Measurements from ENCODE around the gene ITPR2. TPM values are rescaled to one million over a fixed set of nuclear protein-coding genes. Genes with fewer than 3 reads are reported as not detected.
"Not testable (repeated sequence)": the region's sequence is repeated elsewhere in the genome, so short reads cannot be mapped to it uniquely, and the experiment has no call there.

Gene ITPR2
- total RNA-seq, 4 donors from 2014 or later, result 32.6 to 49.8 (median 39.9) TPM

DNA sequence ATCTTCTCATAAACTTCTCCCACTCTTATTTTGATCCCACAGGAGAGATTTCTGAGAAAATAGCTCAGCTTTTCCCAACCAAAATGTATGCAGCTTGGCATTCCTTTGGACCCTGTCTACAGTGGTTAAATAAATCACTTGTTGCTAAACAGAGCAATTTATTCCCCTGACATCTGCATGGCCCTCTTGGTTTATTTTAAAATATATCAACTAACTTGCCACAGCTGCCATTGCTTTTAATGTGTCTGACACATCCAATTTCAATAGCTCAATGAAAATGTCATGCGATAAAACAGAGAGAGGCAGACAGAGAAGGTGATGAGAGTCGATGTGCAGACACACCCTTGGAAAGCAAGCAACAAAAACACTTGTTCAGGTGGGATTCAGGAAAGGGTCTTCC is 509.3 kb downstream of the ITPR2 start:
- H3K9me3 ChIP-seq, result no peaks in the 10 kb centered on the region
- H3K27ac ChIP-seq, result no peak overlapping the region
- no peaks in the 10 kb centered on the region for H3K36me3 ChIP-seq
- no peak overlapping the region for H3K4me3 ChIP-seq
- TF ChIP-seq, protein P1, sequence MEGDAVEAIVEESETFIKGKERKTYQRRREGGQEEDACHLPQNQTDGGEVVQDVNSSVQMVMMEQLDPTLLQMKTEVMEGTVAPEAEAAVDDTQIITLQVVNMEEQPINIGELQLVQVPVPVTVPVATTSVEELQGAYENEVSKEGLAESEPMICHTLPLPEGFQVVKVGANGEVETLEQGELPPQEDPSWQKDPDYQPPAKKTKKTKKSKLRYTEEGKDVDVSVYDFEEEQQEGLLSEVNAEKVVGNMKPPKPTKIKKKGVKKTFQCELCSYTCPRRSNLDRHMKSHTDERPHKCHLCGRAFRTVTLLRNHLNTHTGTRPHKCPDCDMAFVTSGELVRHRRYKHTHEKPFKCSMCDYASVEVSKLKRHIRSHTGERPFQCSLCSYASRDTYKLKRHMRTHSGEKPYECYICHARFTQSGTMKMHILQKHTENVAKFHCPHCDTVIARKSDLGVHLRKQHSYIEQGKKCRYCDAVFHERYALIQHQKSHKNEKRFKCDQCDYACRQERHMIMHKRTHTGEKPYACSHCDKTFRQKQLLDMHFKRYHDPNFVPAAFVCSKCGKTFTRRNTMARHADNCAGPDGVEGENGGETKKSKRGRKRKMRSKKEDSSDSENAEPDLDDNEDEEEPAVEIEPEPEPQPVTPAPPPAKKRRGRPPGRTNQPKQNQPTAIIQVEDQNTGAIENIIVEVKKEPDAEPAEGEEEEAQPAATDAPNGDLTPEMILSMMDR (IDR thresholded peaks at IDR 0.05), result no peak
- no peak for TF ChIP-seq POLR2A (IDR thresholded peaks at IDR 0.05)
- TF ChIP-seq EP300 (IDR thresholded peaks at IDR 0.05), result no peak
- no peaks in the 10 kb centered on the region for H3K27me3 ChIP-seq
- WGBS, 2 donors, result 86 to 92% methylated on average over 2 of the region's 2 CpGs
- H3K4me1 ChIP-seq, result peaks cover 0 to 7% (median 0%) of the 10 kb centered on the region in 4 donors
- DNase-seq (ENCODE audit: low spot score in 2 of 2), result no peak

DNA sequence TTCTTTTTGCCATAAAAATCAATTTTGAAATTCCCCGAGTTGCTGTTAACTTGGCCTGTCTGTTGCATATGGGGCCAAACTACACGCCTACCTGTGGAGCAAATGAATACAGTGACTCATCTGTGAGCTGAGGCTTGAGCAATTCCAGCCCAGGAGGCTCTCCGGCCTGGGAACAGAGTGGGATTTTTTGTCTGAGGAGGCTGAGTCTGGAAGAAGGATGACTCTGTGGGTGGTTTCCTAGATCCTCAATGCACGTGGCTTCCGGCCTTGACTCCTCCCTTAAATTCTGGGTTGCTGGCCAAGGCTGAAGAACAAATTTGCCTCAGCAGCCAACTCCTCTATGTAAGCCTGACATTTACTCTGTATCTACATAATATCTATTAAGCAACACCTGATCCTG is 513.5 kb downstream of the ITPR2 start:
- no peak for TF ChIP-seq POLR2A (IDR thresholded peaks at IDR 0.05)
- TF ChIP-seq, protein P1 (IDR thresholded peaks at IDR 0.05), result no peak
- peak in 1 of 2 donors; percentile 55 for TF ChIP-seq EP300 (IDR thresholded peaks at IDR 0.05)
- Histone ChIP-seq H3K4me1 (peaks cover 0 to 19% (median 0%) of the 10 kb centered on the region in 4 donors), H3K4me3 (no peak overlapping the region), H3K9me3 (peaks cover 0 to 12% (median 0%) of the 10 kb centered on the region in 4 donors), H3K27ac (peak overlapping the region in 1 of 4 donors; percentile 49), H3K36me3 (no peaks in the 10 kb centered on the region), H3K27me3 (no peaks in the 10 kb centered on the region)
- peak; percentile 49 to 62 for DNase-seq (ENCODE audit: low spot score in 2 of 2)
- 47 to 56% methylated on average over 5 of the region's 5 CpGs for WGBS, 2 donors

DNA sequence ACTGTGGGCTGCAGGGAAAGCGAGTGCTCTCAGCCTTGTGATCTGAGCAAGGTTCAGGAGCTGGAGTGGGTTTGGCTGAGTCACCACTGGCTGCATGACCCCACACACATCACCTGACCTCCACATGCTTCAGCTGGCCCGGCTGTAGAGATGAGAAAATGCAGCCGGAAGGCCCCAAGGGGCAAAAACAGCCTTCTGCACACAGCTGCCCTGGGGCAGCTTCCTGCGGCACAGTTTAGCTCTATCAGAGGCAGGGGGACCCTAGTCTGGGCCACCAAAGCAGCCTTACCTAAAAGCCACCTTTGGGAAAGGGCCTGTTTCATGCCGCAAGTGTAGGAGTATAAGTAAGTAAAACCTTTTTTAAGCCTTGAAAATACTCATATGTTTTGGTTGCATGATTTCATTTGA is 514.3 kb downstream of the ITPR2 start:
- Histone ChIP-seq H3K27me3 (no peaks in the 10 kb centered on the region), H3K9me3 (peaks cover 0 to 17% (median 0%) of the 10 kb centered on the region in 4 donors), H3K36me3 (no peaks in the 10 kb centered on the region), H3K4me1 (peaks cover 0 to 19% (median 0%) of the 10 kb centered on the region in 4 donors), H3K27ac (peak overlapping the region in 2 of 4 donors; percentile 27 to 49), H3K4me3 (no peak overlapping the region)
- no peak for TF ChIP-seq POLR2A (IDR thresholded peaks at IDR 0.05)
- TF ChIP-seq, protein P1 (IDR thresholded peaks at IDR 0.05), result no peak
- TF ChIP-seq EP300 (IDR thresholded peaks at IDR 0.05), result peak in 1 of 2 donors; percentile 48
- WGBS, 2 donors, result 33 to 36% methylated on average over 5 of the region's 5 CpGs
- DNase-seq (ENCODE audit: low spot score in 2 of 2), result peak; percentile 59 to 60

DNA sequence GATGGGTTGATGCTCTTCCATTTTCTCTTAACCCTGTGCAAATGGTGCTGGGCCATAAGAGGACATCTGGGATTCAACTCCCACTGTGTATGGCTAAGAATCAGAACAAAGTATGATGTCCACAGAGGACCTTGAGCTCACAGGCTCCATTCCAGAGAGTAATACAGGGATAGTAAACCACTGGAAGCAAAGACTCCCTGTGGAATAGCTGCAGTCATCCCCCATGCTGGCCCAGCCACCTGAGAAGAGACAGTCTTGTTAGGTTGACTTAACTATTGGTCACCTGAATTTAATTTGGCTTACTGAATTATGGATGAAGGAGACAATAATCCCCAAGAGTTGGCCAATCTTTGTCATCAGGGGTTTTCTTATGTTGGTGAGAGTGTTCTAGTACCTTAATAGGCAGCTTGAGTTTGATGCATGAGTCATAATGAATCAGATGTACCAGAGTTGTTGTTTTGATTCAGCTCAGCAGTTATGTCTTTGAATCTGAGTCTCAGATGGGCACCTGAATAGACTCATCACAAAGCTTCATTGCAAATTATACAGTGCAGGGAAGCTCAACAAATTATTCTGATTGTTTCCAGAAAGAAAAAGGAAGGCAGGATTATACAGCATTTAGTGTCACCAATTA is 514.9 kb downstream of the ITPR2 start:
- peak overlapping the region in 2 of 4 donors; percentile 27 to 49 for H3K27ac ChIP-seq
- peaks cover 0 to 19% (median 0%) of the 10 kb centered on the region in 4 donors for H3K4me1 ChIP-seq
- H3K9me3 ChIP-seq, result peaks cover 0 to 17% (median 0%) of the 10 kb centered on the region in 4 donors
- no peaks in the 10 kb centered on the region for H3K27me3 ChIP-seq
- H3K36me3 ChIP-seq, result no peaks in the 10 kb centered on the region
- no peak for DNase-seq (ENCODE audit: low spot score in 2 of 2)
- TF ChIP-seq POLR2A (IDR thresholded peaks at IDR 0.05) (no peak), EP300 (IDR thresholded peaks at IDR 0.05) (no peak)
- TF ChIP-seq, protein P1 (IDR thresholded peaks at IDR 0.05), result no peak
- H3K4me3 ChIP-seq, result no peak overlapping the region

DNA sequence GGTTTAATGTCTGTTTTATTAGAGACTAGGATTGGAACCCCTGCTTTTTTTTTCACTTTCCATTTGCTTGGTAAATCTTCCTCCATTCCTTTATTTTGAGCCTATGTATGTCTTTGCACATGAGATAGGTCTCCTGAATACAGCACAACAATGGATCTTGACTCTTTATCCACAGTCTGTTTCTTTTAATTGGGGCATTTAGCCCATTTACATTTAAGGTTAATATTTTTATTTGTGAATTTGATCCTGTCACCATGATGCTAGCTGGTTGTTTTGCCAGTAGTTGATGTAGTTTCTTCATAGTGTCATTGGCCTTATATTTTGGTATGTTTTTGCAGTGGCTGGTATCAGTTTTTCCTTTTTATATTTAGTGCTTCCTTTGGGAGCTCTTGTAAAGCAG is 518.9 kb downstream of the ITPR2 start:
- H3K4me1 ChIP-seq, result peaks cover 0 to 16% (median 0%) of the 10 kb centered on the region in 4 donors
- not testable (repeated sequence) for H3K27ac ChIP-seq; H3K27me3 ChIP-seq; H3K4me3 ChIP-seq; DNase-seq (ENCODE audit: low spot score in 2 of 2); H3K36me3 ChIP-seq
- H3K9me3 ChIP-seq, result peaks cover 0 to 27% (median 0%) of the 10 kb centered on the region in 4 donors

DNA sequence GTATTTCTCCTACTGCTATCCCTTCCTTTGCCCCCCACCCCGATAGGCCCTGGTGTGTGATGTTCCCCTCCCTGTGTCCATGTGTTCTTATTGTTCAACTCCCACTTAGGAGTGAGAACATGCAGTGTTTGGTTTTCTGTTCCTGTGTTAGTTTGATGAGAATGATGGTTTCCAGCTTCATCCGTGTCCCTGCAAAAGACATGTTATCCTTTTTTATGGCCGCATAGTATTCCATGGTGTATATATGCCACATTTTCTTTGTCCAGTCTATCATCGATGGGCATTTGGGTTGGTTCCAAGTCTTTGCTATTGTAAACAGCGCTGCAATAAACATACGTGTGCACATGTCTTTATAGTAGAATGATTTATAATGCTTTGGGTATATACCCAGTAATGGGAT is 522.5 kb downstream of the ITPR2 start:
- not testable (repeated sequence) for H3K27me3 ChIP-seq; DNase-seq (ENCODE audit: low spot score in 2 of 2); H3K4me1 ChIP-seq; H3K4me3 ChIP-seq; H3K36me3 ChIP-seq; H3K27ac ChIP-seq
- WGBS, 2 donors, result 95 to 96% methylated on average over 6 of the region's 6 CpGs
- H3K9me3 ChIP-seq, result peaks cover 0 to 25% (median 0%) of the 10 kb centered on the region in 4 donors

All from tibial nerve (tissue), 4 donors.